Measurements from ENCODE around the gene TRIP12. TPM values are rescaled to one million over a fixed set of nuclear protein-coding genes. Genes with fewer than 3 reads are reported as not detected.

TRIP12 gene
- total and polyA plus RNA-seq, 2 of the 13 experiments (the other 11 are each of a cell fraction or from before 2014, with no cell fraction given), result 72.1 to 153 TPM

- TF ChIP-seq KAT7 (CRISPR knock-in tag; IDR thresholded peaks at IDR 0.05; ENCODE audit: borderline replicate concordance) (0 out of 2 replicates have a peak, but pooled peaks have one; percentile 61), REXO4 (CRISPR knock-in tag; IDR thresholded peaks at IDR 0.05; ENCODE audit: borderline replicate concordance) (no peak), XRCC5 (optimal IDR thresholded peaks at IDR 0.05; ENCODE audit: low read length) (peak; percentile 68), MAZ (IDR thresholded peaks at IDR 0.05; ENCODE audit: borderline replicate concordance, low read depth, low read length) (0 out of 2 replicates have a peak, but pooled peaks have one; percentile 19), MAZ (CRISPR knock-in tag; IDR thresholded peaks at IDR 0.05; ENCODE audit: low read depth) (no peak), ZNF629 (CRISPR knock-in tag; conservative IDR thresholded peaks at IDR 0.05) (no peak), ZNF720 (CRISPR knock-in tag; IDR thresholded peaks at IDR 0.05) (no peak), STAT5B (CRISPR knock-in tag; IDR thresholded peaks at IDR 0.05) (no peak), SNAI1 (CRISPR knock-in tag; IDR thresholded peaks at IDR 0.05; ENCODE audit: borderline replicate concordance) (no peak; the same call in 1 of the 2 replicates), ZBTB38 (CRISPR knock-in tag; IDR thresholded peaks at IDR 0.05) (no peak), CBX2 (IDR thresholded peaks at IDR 0.05; ENCODE audit: low read depth, low read length) (no peak), CBX2 (CRISPR knock-in tag; IDR thresholded peaks at IDR 0.05; ENCODE audit: low read depth) (no peak), SAP130 (CRISPR knock-in tag; IDR thresholded peaks at IDR 0.05; ENCODE audit: low read depth) (peak; percentile 94), ZNF710 (CRISPR knock-in tag; IDR thresholded peaks at IDR 0.05; ENCODE audit: borderline replicate concordance) (0 out of 2 replicates have a peak, but pooled peaks have one; percentile 32), KLF6 (CRISPR knock-in tag; IDR thresholded peaks at IDR 0.05) (peak; percentile 72; the same call in 1 of the 2 replicates), ZNF607 (CRISPR knock-in tag; IDR thresholded peaks at IDR 0.05; ENCODE audit: borderline replicate concordance) (no peak), ZKSCAN1 (IDR thresholded peaks at IDR 0.05; ENCODE audit: low read length) (no peak), HMGXB4 (CRISPR knock-in tag; IDR thresholded peaks at IDR 0.05; ENCODE audit: borderline replicate concordance in 1 of 2, low read depth in 1 of 2) (peak in 1 of 2 experiments; percentile 30; a peak in 1 of 4 replicates), TOE1 (CRISPR knock-in tag; IDR thresholded peaks at IDR 0.05) (no peak; the same call in 1 of the 2 replicates), ZNF101 (CRISPR knock-in tag; IDR thresholded peaks at IDR 0.05; ENCODE audit: borderline replicate concordance, low read depth) (no peak), HMGXB3 (CRISPR knock-in tag; IDR thresholded peaks at IDR 0.05; ENCODE audit: borderline replicate concordance) (no peak), ZNF660 (CRISPR knock-in tag; IDR thresholded peaks at IDR 0.05; ENCODE audit: borderline replicate concordance, low read depth) (no peak)
Measured at GRCh38 chr2:229921101-229921891, 513 bp downstream of the TRIP12 start (continued).
